DND-41 (cell line): ENCODE results near the gene ASPG.

ENCODE experiments used
- EZH2 ChIP-seq: IDR thresholded peaks from 3 replicates; pipeline ENCODE4 v1.6.1; 2012; ENCODE audit warnings: borderline replicate concordance, low read depth, mild to moderate bottlenecking, moderate library complexity, low read length, inconsistent platforms; ENCODE audit not compliant: severe bottlenecking
- TF ChIP-seq, protein P1 (sequence below): IDR thresholded peaks from 2 replicates; pipeline ENCODE4 v1.5.1; 2012; ENCODE audit warnings: borderline replicate concordance, low read length, moderate library complexity, mild to moderate bottlenecking; ENCODE audit not compliant: poor library complexity, severe bottlenecking; ENCODE audit errors: extremely low read depth

DNA sequence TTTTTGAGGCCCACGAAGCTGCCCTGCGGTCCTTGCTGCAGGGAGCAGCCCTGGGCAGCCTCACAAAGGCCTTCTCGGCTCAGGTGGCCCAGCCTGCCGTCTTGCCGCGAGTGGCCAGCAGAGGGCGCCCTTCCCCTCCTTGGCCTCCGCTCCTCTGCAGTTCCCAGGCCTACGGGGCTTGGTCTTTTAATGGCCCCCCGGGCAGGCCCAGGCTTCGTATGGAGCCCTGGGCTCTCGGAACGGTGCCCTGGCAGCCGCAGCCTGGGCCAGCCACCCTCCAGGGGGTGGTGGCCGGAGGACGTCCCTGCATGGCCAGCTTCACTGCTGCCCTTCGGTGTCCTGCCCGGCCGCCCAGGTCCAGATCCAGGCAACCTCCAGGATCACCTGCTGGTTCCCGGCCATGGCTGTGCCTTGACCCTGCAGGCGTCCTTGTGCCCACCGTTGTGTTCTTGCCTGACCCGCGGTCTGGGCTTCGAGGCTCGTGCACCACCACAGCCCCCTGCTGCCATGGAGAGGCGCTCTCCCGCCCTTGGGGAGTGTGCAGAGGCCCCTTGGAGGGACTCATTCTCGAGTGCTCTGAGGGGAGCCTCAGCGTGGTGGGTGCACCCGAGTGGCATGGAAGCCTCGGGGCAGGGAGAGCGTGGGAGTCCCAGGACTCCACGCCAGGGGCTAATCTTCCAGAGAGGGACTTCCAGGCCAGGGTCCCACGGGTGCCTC is 9.4 kb downstream of the ASPG start:
- TF ChIP-seq EZH2, result no peak
- TF ChIP-seq, protein P1, sequence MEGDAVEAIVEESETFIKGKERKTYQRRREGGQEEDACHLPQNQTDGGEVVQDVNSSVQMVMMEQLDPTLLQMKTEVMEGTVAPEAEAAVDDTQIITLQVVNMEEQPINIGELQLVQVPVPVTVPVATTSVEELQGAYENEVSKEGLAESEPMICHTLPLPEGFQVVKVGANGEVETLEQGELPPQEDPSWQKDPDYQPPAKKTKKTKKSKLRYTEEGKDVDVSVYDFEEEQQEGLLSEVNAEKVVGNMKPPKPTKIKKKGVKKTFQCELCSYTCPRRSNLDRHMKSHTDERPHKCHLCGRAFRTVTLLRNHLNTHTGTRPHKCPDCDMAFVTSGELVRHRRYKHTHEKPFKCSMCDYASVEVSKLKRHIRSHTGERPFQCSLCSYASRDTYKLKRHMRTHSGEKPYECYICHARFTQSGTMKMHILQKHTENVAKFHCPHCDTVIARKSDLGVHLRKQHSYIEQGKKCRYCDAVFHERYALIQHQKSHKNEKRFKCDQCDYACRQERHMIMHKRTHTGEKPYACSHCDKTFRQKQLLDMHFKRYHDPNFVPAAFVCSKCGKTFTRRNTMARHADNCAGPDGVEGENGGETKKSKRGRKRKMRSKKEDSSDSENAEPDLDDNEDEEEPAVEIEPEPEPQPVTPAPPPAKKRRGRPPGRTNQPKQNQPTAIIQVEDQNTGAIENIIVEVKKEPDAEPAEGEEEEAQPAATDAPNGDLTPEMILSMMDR, result peak; percentile 93
